MCF 10A (cell line): ENCODE measurements around the gene RAB40AL. TPM values are rescaled to one million over a fixed set of nuclear protein-coding genes. Genes with fewer than 3 reads are reported as not detected.
"Not testable (repeated sequence)": the region's sequence is repeated elsewhere in the genome, so short reads cannot be mapped to it uniquely, and the experiment has no call there.

Experiments used
- BruUV-seq: library from RNA; stranded (reverse); fragments of 400-500 nt; replicated peaks from 2 replicates; lab custom pipeline; 2021; lab: Mats Ljungman, UMichigan
- CTCF ChIA-PET: fragments of 300-600 bp; sonication (Branson Sonifier 250); formaldehyde crosslinking; extraction: SDS; loops from one replicate; lab custom pipeline; 2021; ENCODE audit warnings: antibody characterized with exemption, inconsistent platforms; lab: Yijun Ruan, JAX
- POLR2A ChIA-PET: fragments of 300-600, 350-650 bp; sonication (Branson Sonifier 250); formaldehyde crosslinking; extraction: SDS; loops from one replicate; lab custom pipeline; 2020; ENCODE audit warnings: antibody characterized with exemption, inconsistent platforms; lab: Yijun Ruan, JAX
- DNase-seq: peaks from one replicate; pipeline ENCODE4 v3.0.0-alpha.2; 2018; ENCODE audit not compliant: unreplicated experiment
- H3K27ac Mint-ChIP-seq: one replicate; pipeline ENCODE4 v1.8.0; 2022; ENCODE audit warnings: mild to moderate bottlenecking, low read depth, mixed read lengths; ENCODE audit not compliant: unreplicated experiment
- H3K27me3 Mint-ChIP-seq: one replicate; pipeline ENCODE4 v1.8.0; 2022; ENCODE audit warnings: mixed read lengths; ENCODE audit not compliant: insufficient read depth, unreplicated experiment
- H3K36me3 Mint-ChIP-seq: one replicate; pipeline ENCODE4 v1.8.0; 2022; ENCODE audit warnings: mild to moderate bottlenecking, moderate library complexity, mixed read lengths; ENCODE audit not compliant: insufficient read depth, unreplicated experiment
- H3K4me1 Mint-ChIP-seq: one replicate; pipeline ENCODE4 v1.8.0; 2022; ENCODE audit warnings: mixed read lengths; ENCODE audit not compliant: insufficient read depth, unreplicated experiment
- H3K4me3 Mint-ChIP-seq: one replicate; pipeline ENCODE4 v1.8.0; 2022; ENCODE audit warnings: mild to moderate bottlenecking, moderate library complexity, mixed read lengths; ENCODE audit not compliant: unreplicated experiment
- H3K9me3 Mint-ChIP-seq: one replicate; pipeline ENCODE4 v1.8.0; 2022; ENCODE audit warnings: mixed read lengths; ENCODE audit not compliant: unreplicated experiment
- CTCF ChIP-seq: fragments of 200-600 bp; IDR thresholded peaks from one replicate; pipeline ENCODE4 v1.8.0; 2022; ENCODE audit warnings: antibody characterized with exemption, mild to moderate bottlenecking; ENCODE audit not compliant: unreplicated experiment
- intact Hi-C: fragments of 100-400 bp; cut with micrococcal nuclease; formaldehyde crosslinking; loops from 2 replicates; pipeline ENCODE4 v1.14.1; 2022
- total RNA-seq: library from RNA; stranded (reverse); gene quantifications from 2 replicates; pipeline ENCODE4 v1.2.3, GENCODE V29; 2022

RAB40AL gene
- total RNA-seq, 1 experiment from 2014 or later, result 0.70 TPM

GRCh38 chrX:102963955-102964354 lies 26.9 kb downstream of the RAB40AL start:
- DNase-seq, result no peak
- Mint-ChIP-seq H3K4me1 (no peaks in the 10 kb centered on the region), H3K9me3 (no peaks in the 10 kb centered on the region), H3K36me3 (no peaks in the 10 kb centered on the region), H3K27ac (no peak overlapping the region), H3K4me3 (no peak overlapping the region), H3K27me3 (peaks cover 26% of the 10 kb centered on the region)
- no peak for TF ChIP-seq CTCF
- POLR2A ChIA-PET, result interaction anchor here (1.3 kb wide), 1 partner anchor 12 kb away, joined by 3 read pairs; no protein-coding TSS in a partner anchor
- CTCF ChIA-PET, result interaction anchor here (2.5 kb wide), 1 partner anchor 12 kb away, joined by 16 read pairs; no protein-coding TSS in a partner anchor
- no TSS peak for BruUV-seq
- intact Hi-C loops, result no loop called here

DNA sequence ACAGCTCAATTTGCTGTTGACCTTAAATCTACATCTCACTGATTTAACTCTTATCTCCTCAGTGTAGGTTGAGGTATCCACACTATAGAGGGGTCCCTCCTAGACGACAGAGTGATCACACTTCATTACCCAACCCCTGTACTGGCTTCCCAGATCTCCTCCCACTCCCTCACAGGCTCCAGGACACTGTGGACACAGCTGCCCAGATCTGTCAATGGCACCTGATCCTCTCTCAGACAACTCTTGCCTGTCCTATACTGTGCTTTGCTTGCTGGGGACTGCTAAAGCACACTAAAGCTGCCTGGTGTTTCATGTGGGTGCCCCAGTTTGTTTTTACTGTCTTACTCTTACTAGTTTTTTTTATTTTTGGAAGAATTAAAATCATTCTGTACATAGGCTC lies 27.9 kb downstream of the RAB40AL start:
- Mint-ChIP-seq H3K4me1 (no peaks in the 10 kb centered on the region), H3K27ac (no peak overlapping the region), H3K4me3 (no peak overlapping the region), H3K27me3 (peaks cover 26% of the 10 kb centered on the region), H3K36me3 (no peaks in the 10 kb centered on the region), H3K9me3 (no peaks in the 10 kb centered on the region)
- intact Hi-C loops, result no loop called here
- BruUV-seq, result no TSS peak
- TF ChIP-seq CTCF, result no peak
- ChIA-PET CTCF (interaction anchor here (2.1 kb wide), 1 partner anchor 13 kb away, joined by 11 read pairs; no protein-coding TSS in a partner anchor), POLR2A (interaction anchor here (1.3 kb wide), 1 partner anchor 11 kb away, joined by 3 read pairs; no protein-coding TSS in a partner anchor)
- no peak for DNase-seq

DNA sequence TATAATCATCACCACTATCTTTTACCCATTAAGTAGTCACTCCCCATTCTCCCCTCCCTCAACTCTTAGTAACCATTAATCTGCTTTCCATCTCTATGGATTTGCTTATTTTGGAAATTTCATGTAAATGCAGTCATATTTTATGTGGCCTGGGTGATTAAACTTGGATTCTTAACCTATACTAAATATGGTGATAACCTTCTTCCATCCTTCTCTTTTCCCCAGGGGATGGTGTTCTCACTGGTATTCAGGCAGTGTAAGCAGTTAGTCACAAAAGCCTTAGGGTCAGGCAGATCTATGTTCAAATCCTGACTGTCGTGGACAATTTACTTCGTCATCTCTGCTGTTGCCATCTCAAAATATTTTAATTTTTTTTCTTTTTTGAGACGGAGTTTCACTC lies 29.6 kb downstream of the RAB40AL start:
- ChIA-PET POLR2A (no interaction called here), CTCF (interaction anchor here (0.6 to 2.1 kb wide), 2 partner anchors 15 to 432 kb away, joined by 4 to 11 read pairs; no protein-coding TSS in a partner anchor)
- Mint-ChIP-seq H3K27ac (no peak overlapping the region), H3K4me1 (no peaks in the 10 kb centered on the region), H3K36me3 (no peaks in the 10 kb centered on the region), H3K9me3 (peaks cover 7% of the 10 kb centered on the region), H3K4me3 (no peak overlapping the region), H3K27me3 (peaks cover 15% of the 10 kb centered on the region)
- no peak for DNase-seq
- TF ChIP-seq CTCF, result no peak
- BruUV-seq, result no TSS peak
- intact Hi-C loops, result no loop called here

DNA sequence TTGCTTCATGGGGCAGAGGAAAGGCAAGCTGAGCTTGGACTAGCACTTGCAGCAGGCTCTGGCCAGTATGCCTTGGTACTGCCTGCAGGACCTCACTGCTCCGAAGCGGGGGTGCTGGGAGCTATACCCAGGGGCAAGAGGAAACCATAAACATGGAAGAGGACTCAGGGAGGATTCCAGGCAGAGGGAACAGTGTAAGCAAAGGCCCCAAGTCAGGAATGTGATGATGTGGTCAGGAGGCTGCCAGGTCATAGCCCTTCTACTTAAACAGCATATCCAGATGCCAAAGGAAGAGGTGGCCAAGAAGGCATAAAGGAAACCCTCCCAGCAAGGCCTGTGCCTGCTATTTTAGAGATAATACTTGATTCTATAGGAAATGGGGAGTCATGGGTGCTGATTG lies 31.1 kb downstream of the RAB40AL start:
- ChIA-PET CTCF (interaction anchor here (1.3 kb wide), 1 partner anchor 17 kb away, joined by 4 read pairs; no protein-coding TSS in a partner anchor), POLR2A (interaction anchor here (0.6 to 1.2 kb wide), 2 partner anchors 8 to 374 kb away, joined by 3 to 4 read pairs; no protein-coding TSS in a partner anchor)
- TF ChIP-seq CTCF, result no peak
- peaks cover 7% of the 10 kb centered on the region for H3K9me3 Mint-ChIP-seq
- intact Hi-C loops, result no loop called here
- H3K27me3 Mint-ChIP-seq, result peaks cover 3% of the 10 kb centered on the region
- H3K27ac Mint-ChIP-seq, result no peak overlapping the region
- no peaks in the 10 kb centered on the region for H3K4me1 Mint-ChIP-seq
- no peaks in the 10 kb centered on the region for H3K36me3 Mint-ChIP-seq
- no peak for DNase-seq
- H3K4me3 Mint-ChIP-seq, result no peak overlapping the region
- BruUV-seq, result no TSS peak

DNA sequence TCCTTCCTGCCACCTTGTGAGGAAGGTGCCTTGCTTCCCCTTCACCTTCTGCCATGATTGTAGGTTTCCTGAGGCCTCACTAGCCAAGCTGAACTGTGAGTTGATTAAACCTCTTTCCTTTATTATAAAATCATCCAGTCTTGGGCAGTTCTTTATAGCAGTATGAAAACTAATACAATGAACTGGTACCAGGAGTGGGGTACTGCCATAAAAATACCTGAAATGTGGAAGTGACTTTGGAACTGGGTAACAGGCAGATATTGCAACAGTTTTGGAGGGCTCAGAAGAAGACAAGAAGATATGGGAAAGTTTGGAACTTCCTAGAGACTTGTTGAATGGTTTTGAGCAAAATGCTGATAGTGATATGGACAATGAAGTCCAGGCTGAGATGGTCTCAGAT lies 34.5 kb downstream of the RAB40AL start:
- POLR2A ChIA-PET, H3K36me3 Mint-ChIP-seq, H3K4me3 Mint-ChIP-seq, H3K4me1 Mint-ChIP-seq, intact Hi-C loops, H3K27ac Mint-ChIP-seq, BruUV-seq, CTCF ChIA-PET, DNase-seq: not testable (repeated sequence)
- peaks cover 13% of the 10 kb centered on the region for H3K27me3 Mint-ChIP-seq
- H3K9me3 Mint-ChIP-seq, result peaks cover 16% of the 10 kb centered on the region
